Keratinocyte (primary cell): ENCODE results near the gene RASA3. TPM values are rescaled to one million over a fixed set of nuclear protein-coding genes. Genes with fewer than 3 reads are reported as not detected.

Source experiments
- DNase-seq: peaks from one replicate; pipeline ENCODE4 v3.0.0-alpha.2; 2011; ENCODE audit warnings: low read depth, missing footprints, low spot score
- FAIRE-seq: peaks from 2 replicates; lab custom pipeline; 2011; peaks lifted over from hg19 to GRCh38; lab: Jason Lieb, UNC
- H2AFZ ChIP-seq: 2 replicates; pipeline ENCODE4 v1.6.0; 2012; ENCODE audit warnings: low read length, control low read depth, inconsistent platforms; ENCODE audit not compliant: control insufficient read depth
- H3K27ac ChIP-seq: 2 replicates; pipeline ENCODE4 v1.5.1; 2011; ENCODE audit warnings: low read length; ENCODE audit not compliant: control insufficient read depth, insufficient read depth
- H3K27me3 ChIP-seq: 3 replicates; pipeline ENCODE4 v1.6.0; 2011; ENCODE audit warnings: low read length; ENCODE audit not compliant: control insufficient read depth, insufficient read depth; ENCODE audit errors: extremely low read depth
- H3K36me3 ChIP-seq, 2 experiments: 2 replicates in 1 of 2; 3 replicates in 1 of 2; pipeline ENCODE4 v1.5.1; 2011; ENCODE audit warnings: low read length in 2 of 2, mild to moderate bottlenecking in 1 of 2; ENCODE audit not compliant: control insufficient read depth in 2 of 2, insufficient read depth in 2 of 2; ENCODE audit errors: extremely low read depth in 1 of 2
- H3K4me1 ChIP-seq: 3 replicates; pipeline ENCODE4 v1.5.1; 2011; ENCODE audit warnings: low read length; ENCODE audit not compliant: control insufficient read depth, insufficient read depth; ENCODE audit errors: extremely low read depth
- H3K4me2 ChIP-seq: 3 replicates; pipeline ENCODE4 v1.6.0; 2011; ENCODE audit warnings: low read depth, low read length; ENCODE audit not compliant: control insufficient read depth, insufficient read depth; ENCODE audit errors: extremely low read depth
- H3K4me3 ChIP-seq, 3 experiments: fragments of 200-600 bp in 1 of 3; sonication (generic) in 1 of 3; 2 replicates in 2 of 3; 3 replicates in 1 of 3; pipeline ENCODE4 v1.5.1; 2011 to 2016; ENCODE audit warnings: low read length in 3 of 3, mild to moderate bottlenecking in 3 of 3, control low read depth in 2 of 3, inconsistent platforms in 1 of 3, low read depth in 1 of 3, mixed read lengths in 1 of 3, mixed run types in 1 of 3, moderate library complexity in 1 of 3; ENCODE audit not compliant: control insufficient read depth in 2 of 3, insufficient read depth in 2 of 3; ENCODE audit errors: extremely low read depth in 1 of 3
- H3K79me2 ChIP-seq: 2 replicates; pipeline ENCODE4 v1.6.0; 2012; ENCODE audit warnings: low read length; ENCODE audit not compliant: control insufficient read depth, insufficient read depth
- H3K9ac ChIP-seq: 3 replicates; pipeline ENCODE4 v1.6.0; 2011; ENCODE audit warnings: low read length; ENCODE audit not compliant: control insufficient read depth, insufficient read depth; ENCODE audit errors: extremely low read depth
- H3K9me1 ChIP-seq: 3 replicates; pipeline ENCODE4 v1.6.0; 2011; ENCODE audit warnings: low read length; ENCODE audit not compliant: control insufficient read depth, insufficient read depth; ENCODE audit errors: extremely low read depth
- H3K9me3 ChIP-seq: 2 replicates; pipeline ENCODE4 v1.5.1; 2012; ENCODE audit warnings: low read depth, low read length; ENCODE audit not compliant: control insufficient read depth
- H4K20me1 ChIP-seq: 3 replicates; pipeline ENCODE4 v1.6.0; 2011; ENCODE audit warnings: low read length; ENCODE audit not compliant: control insufficient read depth, insufficient read depth; ENCODE audit errors: extremely low read depth
- CTCF ChIP-seq, 3 experiments: IDR thresholded peaks in 1 of 3; conservative IDR thresholded peaks in 1 of 3; optimal IDR thresholded peaks in 1 of 3; 2 replicates in 2 of 3; 3 replicates in 1 of 3; pipeline versions ENCODE3 to v1.5.1; 2011; ENCODE audit warnings: low read length in 3 of 3, mild to moderate bottlenecking in 3 of 3, moderate library complexity in 2 of 3, control low read depth in 1 of 3, inconsistent platforms in 1 of 3; ENCODE audit not compliant: insufficient read depth in 2 of 3; ENCODE audit errors: extremely low read depth in 1 of 3
- EZH2 ChIP-seq: IDR thresholded peaks from one replicate; pipeline ENCODE4 v1.6.1; 2012; ENCODE audit warnings: inconsistent platforms, mild to moderate bottlenecking, low read length, moderate library complexity
- dilution Hi-C: fragments of 300-500 bp; cut with MboI; formaldehyde crosslinking; loops from one replicate; pipeline ENCODE4 v1.7.0; 2020; ENCODE audit warnings: low sequenced_read_pairs; ENCODE audit not compliant: extremely low pct_ligation_motif_present
- polyA plus RNA-seq, 5 experiments: library from polyadenylated mRNA; depleted of rRNA in 3 of 5; stranded (reverse) in 3 of 5; stranded (forward) in 1 of 5; unstranded in 1 of 5; fragments of >200 nt; gene quantifications; 1 replicate in 1 of 5; 2 replicates in 3 of 5; 3 replicates in 1 of 5; pipeline versions ENCODE4 v1.2.1 to v1.2.3, GENCODE V29; 2011 to 2012; ENCODE audit warnings: missing spikeins in 2 of 5, low read depth in 1 of 5, low replicate concordance in 1 of 5

The RASA3 gene
- polyA plus RNA-seq, 1 donor (not counting 4 experiments of a cell fraction or from before 2014, with no cell fraction given): 4.1 TPM

GRCh38 chr13:114025714-114026431 is 106.5 kb downstream of the RASA3 start:
- no peak for TF ChIP-seq CTCF (optimal IDR thresholded peaks at IDR 0.05 in 1 of 3, IDR thresholded peaks at IDR 0.05 in 1 of 3, conservative IDR thresholded peaks at IDR 0.05 in 1 of 3; ENCODE audit: extremely low read depth in 1 of 3, insufficient read depth in 2 of 3, low read length in 3 of 3)
- no peak for TF ChIP-seq EZH2
- H3K4me1 ChIP-seq: no peaks in the 10 kb centered on the region
- no peaks in the 10 kb centered on the region for H3K27me3 ChIP-seq
- dilution Hi-C loops: no loop called here
- no peak overlapping the region for H3K9ac ChIP-seq
- FAIRE-seq (no peak), DNase-seq (no peak)
- no peak overlapping the region for H3K4me2 ChIP-seq
- H3K9me1 ChIP-seq: no peaks in the 10 kb centered on the region
- no peak overlapping the region for H3K4me3 ChIP-seq
- no peaks in the 10 kb centered on the region for H3K9me3 ChIP-seq
- H3K27ac ChIP-seq: no peak overlapping the region
- peaks cover 0 to 1% of the 10 kb centered on the region in 2 experiments for H3K36me3 ChIP-seq
- H4K20me1 ChIP-seq: no peaks in the 10 kb centered on the region
- H2AFZ ChIP-seq: no peak overlapping the region
- no peaks in the 10 kb centered on the region for H3K79me2 ChIP-seq

- Histone ChIP-seq H3K9ac (no peak overlapping the region), H3K4me1 (no peaks in the 10 kb centered on the region), H3K27me3 (no peaks in the 10 kb centered on the region), H3K4me3 (no peak overlapping the region), H2AFZ (no peak overlapping the region), H3K79me2 (no peaks in the 10 kb centered on the region), H3K9me3 (no peaks in the 10 kb centered on the region), H3K9me1 (no peaks in the 10 kb centered on the region), H3K4me2 (no peak overlapping the region), H3K36me3 (peaks cover 0 to 1% of the 10 kb centered on the region in 2 experiments), H4K20me1 (no peaks in the 10 kb centered on the region), H3K27ac (no peak overlapping the region)
- TF ChIP-seq EZH2: no peak
- dilution Hi-C loops: no loop called here
- no peak for DNase-seq
- FAIRE-seq: no peak
Measured at GRCh38 chr13:114025405-114025713, 107.1 kb downstream of the RASA3 start.
